Activated CD8-positive, alpha-beta T cell treated with anti-CD3 and anti-CD28 coated beads for 36 hours (primary cell): ENCODE data around the gene OPCML. TPM values are rescaled to one million over a fixed set of nuclear protein-coding genes. Genes with fewer than 3 reads are reported as not detected.

Experiments used
- ATAC-seq: fragments of 200-7000 bp; cut with Tn5 transposase; one replicate; pipeline ENCODE4 v1.10.0; 2021; ENCODE audit warnings: mild to moderate bottlenecking, moderate library complexity
- CTCF ChIA-PET: fragments of 350-600 bp; sonication (Branson Sonifier 250); formaldehyde crosslinking; loops from one replicate; lab custom pipeline; 2021; ENCODE audit warnings: antibody characterized with exemption; lab: Charles Lee
- POLR2A ChIA-PET: fragments of 350-600 bp; sonication (Branson Sonifier 250); formaldehyde crosslinking; loops from one replicate; lab custom pipeline; 2021; ENCODE audit warnings: antibody characterized with exemption; lab: Charles Lee
- DNase-seq: peaks from one replicate; pipeline ENCODE4 v3.0.0-alpha.2; 2020
- H3K27ac Mint-ChIP-seq: one replicate; pipeline ENCODE4 v1.8.0; 2021; ENCODE audit warnings: mild to moderate bottlenecking, mixed read lengths
- H3K27me3 Mint-ChIP-seq: one replicate; pipeline ENCODE4 v1.8.0; 2021; ENCODE audit warnings: mixed read lengths
- H3K36me3 Mint-ChIP-seq: one replicate; pipeline ENCODE4 v1.8.0; 2021; ENCODE audit warnings: low read depth, mixed read lengths
- H3K4me1 Mint-ChIP-seq: one replicate; pipeline ENCODE4 v1.8.0; 2021; ENCODE audit warnings: low read depth, mixed read lengths
- H3K4me3 Mint-ChIP-seq: one replicate; pipeline ENCODE4 v1.8.0; 2021; ENCODE audit warnings: mild to moderate bottlenecking, moderate library complexity, mixed read lengths
- H3K9me3 Mint-ChIP-seq: one replicate; pipeline ENCODE4 v1.8.0; 2021; ENCODE audit warnings: mixed read lengths
- intact Hi-C: fragments of 100-400 bp; cut with micrococcal nuclease; formaldehyde crosslinking; loops from one replicate; pipeline ENCODE4 v1.10.0; 2022
- total RNA-seq, 2 experiments: library from RNA; stranded (reverse); gene quantifications; one replicate each; pipeline ENCODE4 v1.2.3, GENCODE V29; 2021
- TF ChIP-seq, protein P1 (sequence below): fragments of 200-600 bp; IDR thresholded peaks from one replicate; pipeline ENCODE4 v1.8.0; 2022; ENCODE audit warnings: antibody characterized with exemption, mild to moderate bottlenecking

Gene OPCML
- total RNA-seq, 2 experiments from 2014 or later: not detected

DNA sequence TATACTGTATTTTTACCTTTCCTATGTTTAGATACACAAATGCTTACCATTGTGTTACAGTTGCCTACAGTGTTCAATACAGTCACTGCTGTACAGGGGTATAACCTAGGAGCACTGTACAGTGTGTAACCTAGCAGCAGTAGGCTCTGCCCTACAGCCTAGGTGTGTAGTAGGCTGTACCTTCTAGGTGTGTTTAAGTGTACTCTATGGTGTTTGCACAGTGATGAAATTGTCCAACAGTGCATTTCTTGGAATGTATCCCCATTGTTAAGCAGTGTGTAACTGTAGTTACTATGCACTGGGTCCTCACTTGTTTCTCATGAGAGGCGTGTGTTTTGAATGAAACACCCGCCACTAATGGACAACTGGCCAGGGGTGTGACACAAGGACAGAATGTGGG is 269.0 kb downstream of the OPCML start:
- DNase-seq (no peak), ATAC-seq (no peak)
- Mint-ChIP-seq H3K4me1 (no peaks in the 10 kb centered on the region), H3K27me3 (no peaks in the 10 kb centered on the region), H3K9me3 (no peaks in the 10 kb centered on the region), H3K27ac (no peak overlapping the region), H3K4me3 (no peak overlapping the region), H3K36me3 (no peaks in the 10 kb centered on the region)
- intact Hi-C loops: no loop called here
- TF ChIP-seq, protein P1, sequence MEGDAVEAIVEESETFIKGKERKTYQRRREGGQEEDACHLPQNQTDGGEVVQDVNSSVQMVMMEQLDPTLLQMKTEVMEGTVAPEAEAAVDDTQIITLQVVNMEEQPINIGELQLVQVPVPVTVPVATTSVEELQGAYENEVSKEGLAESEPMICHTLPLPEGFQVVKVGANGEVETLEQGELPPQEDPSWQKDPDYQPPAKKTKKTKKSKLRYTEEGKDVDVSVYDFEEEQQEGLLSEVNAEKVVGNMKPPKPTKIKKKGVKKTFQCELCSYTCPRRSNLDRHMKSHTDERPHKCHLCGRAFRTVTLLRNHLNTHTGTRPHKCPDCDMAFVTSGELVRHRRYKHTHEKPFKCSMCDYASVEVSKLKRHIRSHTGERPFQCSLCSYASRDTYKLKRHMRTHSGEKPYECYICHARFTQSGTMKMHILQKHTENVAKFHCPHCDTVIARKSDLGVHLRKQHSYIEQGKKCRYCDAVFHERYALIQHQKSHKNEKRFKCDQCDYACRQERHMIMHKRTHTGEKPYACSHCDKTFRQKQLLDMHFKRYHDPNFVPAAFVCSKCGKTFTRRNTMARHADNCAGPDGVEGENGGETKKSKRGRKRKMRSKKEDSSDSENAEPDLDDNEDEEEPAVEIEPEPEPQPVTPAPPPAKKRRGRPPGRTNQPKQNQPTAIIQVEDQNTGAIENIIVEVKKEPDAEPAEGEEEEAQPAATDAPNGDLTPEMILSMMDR: no peak
- ChIA-PET CTCF (no interaction called here), POLR2A (no interaction called here)

DNA sequence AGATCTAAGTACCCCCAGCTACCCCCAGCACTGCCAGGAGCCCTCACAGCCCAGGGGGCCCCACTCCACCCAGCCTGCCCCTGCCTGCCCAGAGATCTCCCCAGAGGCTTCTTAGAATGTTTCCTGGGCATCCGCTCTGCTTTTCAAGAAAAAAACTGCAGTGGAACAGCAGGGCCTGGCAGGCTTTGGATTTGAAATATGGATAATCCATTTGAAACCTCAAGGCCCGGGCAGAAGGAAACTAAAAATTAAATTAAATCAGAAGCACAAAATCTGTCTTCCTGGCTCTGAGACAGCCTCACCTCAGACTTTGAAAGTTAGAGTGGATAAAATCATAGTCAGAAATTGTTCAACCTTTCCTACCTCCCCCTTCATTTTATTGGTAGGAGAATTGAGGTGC is 273.6 kb downstream of the OPCML start:
- H3K27ac Mint-ChIP-seq: no peak overlapping the region
- no peaks in the 10 kb centered on the region for H3K9me3 Mint-ChIP-seq
- ChIA-PET POLR2A (no interaction called here), CTCF (no interaction called here)
- H3K36me3 Mint-ChIP-seq: no peaks in the 10 kb centered on the region
- no peak overlapping the region for H3K4me3 Mint-ChIP-seq
- no peak for ATAC-seq
- no peaks in the 10 kb centered on the region for H3K4me1 Mint-ChIP-seq
- intact Hi-C loops: no loop called here
- no peaks in the 10 kb centered on the region for H3K27me3 Mint-ChIP-seq
- no peak for DNase-seq
- TF ChIP-seq, protein P1: no peak

DNA sequence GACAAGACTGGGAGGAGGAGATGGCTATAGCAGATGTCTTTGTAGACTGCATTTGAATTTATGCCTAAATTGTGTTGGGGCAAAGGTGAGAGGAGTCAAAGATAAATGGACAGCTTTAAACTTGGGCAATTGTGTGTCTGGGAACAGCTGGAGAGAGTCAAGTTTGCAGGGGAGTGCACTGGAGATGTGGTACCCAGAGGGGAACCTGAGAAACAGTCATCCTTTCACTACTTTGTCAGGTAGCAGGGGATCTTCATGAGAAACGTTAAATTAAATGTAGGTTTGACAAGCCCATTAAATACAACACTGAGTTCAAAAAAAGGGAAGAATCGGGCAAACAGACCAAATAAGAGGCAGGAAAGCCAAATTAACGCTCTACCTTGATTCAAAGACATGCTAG is 277.7 kb downstream of the OPCML start:
- no peak for ATAC-seq
- intact Hi-C loops: no loop called here
- TF ChIP-seq, protein P1: no peak
- H3K27ac Mint-ChIP-seq: no peak overlapping the region
- H3K4me3 Mint-ChIP-seq: no peak overlapping the region
- no peaks in the 10 kb centered on the region for H3K36me3 Mint-ChIP-seq
- DNase-seq: no peak
- ChIA-PET CTCF (no interaction called here), POLR2A (no interaction called here)
- no peaks in the 10 kb centered on the region for H3K9me3 Mint-ChIP-seq
- H3K4me1 Mint-ChIP-seq: no peaks in the 10 kb centered on the region
- H3K27me3 Mint-ChIP-seq: no peaks in the 10 kb centered on the region

DNA sequence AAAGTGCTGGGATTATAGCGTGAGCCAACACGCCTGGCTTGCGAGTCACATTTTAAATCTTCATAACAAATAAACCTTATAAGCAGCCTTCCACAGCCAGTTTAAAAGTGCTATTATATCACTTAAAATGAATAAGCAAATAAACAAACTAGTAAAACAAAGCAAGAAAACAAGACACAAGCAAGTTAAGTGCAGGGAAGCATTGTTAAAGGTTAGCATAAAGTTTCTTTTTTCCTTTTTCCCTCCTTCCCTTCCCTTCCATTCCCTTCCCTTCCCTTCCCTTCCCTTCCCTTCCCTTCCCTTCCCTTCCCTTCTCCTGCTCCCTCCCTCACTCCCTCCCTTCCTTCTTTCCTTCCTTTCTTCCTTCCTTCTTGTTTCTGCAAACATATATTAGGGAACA is 278.7 kb downstream of the OPCML start:
- H3K4me3 Mint-ChIP-seq: no peak overlapping the region
- no peaks in the 10 kb centered on the region for H3K9me3 Mint-ChIP-seq
- no peaks in the 10 kb centered on the region for H3K36me3 Mint-ChIP-seq
- DNase-seq: no peak
- TF ChIP-seq, protein P1: no peak
- POLR2A ChIA-PET: no interaction called here
- H3K27me3 Mint-ChIP-seq: no peaks in the 10 kb centered on the region
- intact Hi-C loops: no loop called here
- CTCF ChIA-PET: no interaction called here
- ATAC-seq: no peak
- H3K27ac Mint-ChIP-seq: no peak overlapping the region
- no peaks in the 10 kb centered on the region for H3K4me1 Mint-ChIP-seq

DNA sequence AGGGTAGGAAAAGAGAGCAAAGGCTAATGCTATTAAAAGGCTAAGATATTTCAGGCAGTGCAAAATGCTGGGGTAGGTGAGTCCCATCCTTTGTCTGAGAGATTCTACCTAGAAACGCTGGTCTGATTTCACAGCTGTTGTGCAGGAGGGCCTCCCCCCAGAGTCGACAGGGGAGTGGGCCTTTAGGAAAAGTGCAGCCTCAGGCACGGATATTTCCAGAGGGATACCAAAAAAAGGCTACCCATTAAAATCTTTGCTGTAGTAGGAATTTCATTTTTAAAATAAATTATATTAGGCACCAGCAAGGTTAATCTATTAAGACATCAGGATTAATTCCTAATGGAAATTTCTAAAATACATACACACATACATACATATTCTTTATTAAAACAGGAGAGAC is 280.5 kb downstream of the OPCML start:
- POLR2A ChIA-PET: no interaction called here

More for the DNA sequence above, 280.5 kb downstream of the OPCML start:
- CTCF ChIA-PET: no interaction called here
- ATAC-seq: no peak
- no peak for DNase-seq
- no peaks in the 10 kb centered on the region for H3K36me3 Mint-ChIP-seq
- TF ChIP-seq, protein P1: no peak
- no peak overlapping the region for H3K4me3 Mint-ChIP-seq
- H3K4me1 Mint-ChIP-seq: no peaks in the 10 kb centered on the region
- H3K9me3 Mint-ChIP-seq: no peaks in the 10 kb centered on the region
- no peaks in the 10 kb centered on the region for H3K27me3 Mint-ChIP-seq
- no peak overlapping the region for H3K27ac Mint-ChIP-seq
- intact Hi-C loops: no loop called here
